Cortex of kidney (tissue), 1 donor: ENCODE results near the gene C3orf70.

Source experiments
- DNase-seq: peaks from one replicate; lab custom pipeline; 2025; lab: John Stamatoyannopoulos, UW

Gene C3orf70

DNA sequence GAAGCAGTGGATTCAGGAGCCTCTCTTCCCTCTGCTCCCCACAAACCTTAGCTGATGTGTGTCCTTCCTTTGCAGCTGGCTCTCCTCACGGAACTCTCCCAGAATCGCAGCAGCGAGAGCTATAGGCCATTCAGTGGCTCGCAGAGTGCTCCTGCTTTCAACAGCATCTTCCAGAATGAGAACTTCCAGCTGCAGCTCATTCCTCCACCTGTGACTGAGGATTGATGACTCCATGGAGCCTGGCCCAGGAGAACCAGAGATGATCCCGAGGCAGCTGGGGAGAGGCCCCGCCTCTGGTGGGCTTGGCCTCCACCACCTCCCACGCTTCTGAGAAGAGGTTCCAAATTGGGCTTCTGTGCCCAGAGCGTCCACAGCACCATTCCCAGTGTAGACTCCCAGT is 101.1 kb downstream of the C3orf70 start:
- no peak for DNase-seq

DNA sequence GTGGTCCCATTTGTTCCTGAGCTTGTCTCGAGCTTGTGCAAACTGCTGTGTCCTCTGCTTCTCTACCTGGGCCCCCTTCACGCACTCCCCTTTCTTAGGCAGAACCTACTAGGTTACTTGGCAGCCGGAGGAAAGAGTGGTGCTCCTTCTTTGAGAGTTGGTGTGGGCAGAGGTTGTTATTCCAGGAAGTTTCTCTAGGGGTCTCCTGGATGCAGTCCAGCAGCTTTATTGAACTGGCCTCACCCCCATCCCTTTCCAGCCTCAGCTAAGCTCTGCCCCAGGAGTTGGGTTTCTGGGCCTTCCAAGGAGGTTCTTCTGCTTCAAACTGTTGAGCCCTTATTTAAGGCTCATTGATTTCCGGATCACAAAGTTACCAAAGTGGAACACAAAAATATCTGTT is 103.2 kb downstream of the C3orf70 start:
- no peak for DNase-seq

GRCh38 chr3:185046603-185047002 is 106.3 kb downstream of the C3orf70 start:
- no peak for DNase-seq

DNA sequence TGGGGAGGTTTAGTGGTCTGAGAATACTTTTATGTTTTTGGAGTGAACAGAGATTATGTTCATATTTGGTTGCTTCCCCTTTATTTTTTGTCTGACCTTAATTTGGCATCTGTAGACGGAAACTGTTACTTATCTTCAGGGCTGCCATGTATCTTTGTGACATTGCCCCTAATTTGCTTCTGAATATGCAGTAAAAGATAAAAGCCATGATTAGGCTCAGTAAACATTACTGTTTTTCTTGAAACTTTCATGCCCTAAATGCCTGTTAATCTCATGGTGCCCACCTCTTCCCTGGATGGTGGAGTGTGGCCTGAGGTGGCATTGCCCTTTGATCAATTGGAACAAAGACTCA is 106.7 kb downstream of the C3orf70 start:
- DNase-seq, result no peak

DNA sequence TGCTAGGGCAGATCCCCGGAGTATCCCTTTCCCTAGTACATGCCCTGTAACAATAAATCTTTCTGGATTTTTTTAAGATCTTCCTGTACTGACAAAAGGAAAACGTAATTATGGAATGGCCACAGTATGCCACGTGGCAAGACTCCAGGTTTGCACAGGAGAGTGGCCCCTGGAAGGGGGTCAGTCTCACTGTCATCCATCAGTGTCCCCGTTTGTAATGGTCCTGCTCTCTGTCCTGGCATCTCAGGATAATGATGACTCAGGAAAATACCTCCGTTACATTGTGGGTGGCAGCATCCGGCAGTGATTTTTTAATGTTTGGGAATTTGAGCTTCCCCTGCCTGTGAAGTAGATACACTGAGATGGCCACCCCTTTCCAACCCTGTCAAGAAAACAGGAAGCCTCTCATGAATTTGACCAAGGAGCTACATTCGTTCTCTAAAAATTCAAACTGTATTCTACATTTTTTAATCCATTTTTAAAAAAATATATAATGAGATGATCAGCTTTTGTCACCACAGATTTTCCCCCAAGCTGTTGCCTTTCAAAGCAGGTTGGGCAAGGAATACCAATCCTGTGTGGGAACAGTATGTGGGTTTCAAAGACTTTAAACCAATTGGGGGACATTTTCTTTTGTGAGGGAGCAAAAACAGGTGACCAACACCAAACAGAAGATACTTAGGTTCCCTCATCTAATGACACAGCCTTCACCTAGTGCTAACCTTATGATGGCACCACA is 110.4 kb downstream of the C3orf70 start:
- DNase-seq, result no peak

DNA sequence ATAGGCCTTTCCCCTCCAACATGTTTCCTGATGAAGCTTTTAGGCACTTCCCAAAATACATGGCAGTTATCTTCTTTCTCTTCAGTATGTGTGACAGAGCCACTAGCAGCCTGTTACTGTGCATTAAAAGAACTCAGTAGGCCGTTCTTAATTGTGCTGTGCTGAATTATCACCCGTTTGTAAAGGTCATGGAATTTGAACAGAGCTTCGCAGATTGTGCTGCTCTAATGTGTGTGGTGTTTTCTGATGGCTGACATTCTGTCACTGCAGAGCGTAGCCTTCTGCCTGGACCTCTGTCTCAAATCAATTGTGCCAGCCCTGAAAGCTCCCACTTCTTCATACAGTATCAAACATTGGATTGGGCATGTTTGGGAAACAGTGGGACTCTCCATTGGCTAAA is 111.3 kb downstream of the C3orf70 start:
- no peak for DNase-seq

DNA sequence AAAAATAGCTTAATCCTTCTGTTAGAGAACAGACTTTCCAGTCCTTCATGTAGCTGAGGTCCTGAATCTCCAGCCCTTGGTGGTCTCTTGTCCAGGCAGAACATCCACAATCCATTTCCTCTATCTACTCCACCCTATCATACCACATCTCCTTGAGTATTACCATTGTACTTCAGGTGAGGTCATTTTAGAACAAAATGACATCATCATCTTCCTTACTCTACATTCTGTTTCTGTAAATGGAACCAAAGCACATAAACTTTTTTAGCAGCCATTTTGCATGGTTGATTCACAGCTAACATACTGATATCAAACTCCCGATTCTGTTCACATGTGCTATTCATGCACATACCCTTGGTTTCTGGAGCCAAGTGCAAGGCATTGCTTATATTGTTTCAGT is 112.4 kb downstream of the C3orf70 start:
- DNase-seq, result no peak

- no peak for DNase-seq
Observed at GRCh38 chr3:185037801-185038200, 115.1 kb downstream of the C3orf70 start.

DNA sequence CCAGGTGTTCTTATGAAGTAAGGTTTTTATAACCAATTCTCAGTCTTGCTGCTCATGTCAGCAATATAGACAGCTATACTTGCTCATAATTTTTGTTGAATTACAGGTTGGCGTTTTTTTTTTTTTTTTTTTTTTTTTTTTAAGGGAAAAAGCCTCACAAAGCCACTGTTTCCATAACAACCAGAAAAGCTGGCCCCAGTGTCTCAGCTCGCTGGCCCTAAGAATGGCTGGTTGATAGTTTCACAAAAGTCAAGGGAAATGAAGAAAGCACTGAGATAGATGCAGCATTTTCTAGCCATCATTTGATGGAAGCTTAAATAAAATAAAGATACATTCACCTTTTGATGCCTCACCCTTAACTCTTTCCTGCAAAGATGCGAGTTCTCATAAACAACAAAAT is 121.9 kb downstream of the C3orf70 start:
- DNase-seq, result no peak

DNA sequence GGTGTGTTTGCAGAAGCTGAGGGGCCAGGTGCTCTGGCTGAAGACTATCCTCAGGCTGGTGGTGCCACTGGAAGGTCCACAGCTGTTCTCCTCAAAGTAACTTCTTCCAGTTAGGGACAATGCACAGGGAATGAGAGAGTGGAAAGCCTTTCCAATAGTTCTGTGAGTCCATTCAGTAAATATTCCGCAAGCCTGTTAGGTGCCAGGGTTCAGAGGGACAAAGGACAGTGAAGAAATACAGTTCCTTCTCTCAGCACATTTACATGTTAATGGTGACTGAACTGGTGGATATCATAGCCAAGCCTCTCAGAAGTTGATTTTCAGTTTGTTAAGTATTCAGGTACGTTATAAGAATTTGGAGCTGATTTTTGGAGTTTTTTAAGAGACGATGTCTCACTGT is 122.5 kb downstream of the C3orf70 start:
- DNase-seq, result no peak

GRCh38 chr3:185029086-185029485 is 123.8 kb downstream of the C3orf70 start:
- DNase-seq, result no peak

- no peak for DNase-seq
Observed at GRCh38 chr3:185028121-185028520, 124.7 kb downstream of the C3orf70 start.
